Neural progenitor cell (in vitro differentiated cells): ENCODE data around the gene TXNDC11.

Experiments used
- CTCF ChIP-seq: fragments of 200-600 bp; sonication (generic); IDR thresholded peaks from 2 replicates; pipeline ENCODE4 v1.5.1; 2017; ENCODE audit warnings: antibody characterized with exemption, mild to moderate bottlenecking
- EZH2 ChIP-seq: fragments of 200-600 bp; sonication (generic); IDR thresholded peaks from 2 replicates; pipeline ENCODE4 v1.6.1; 2017; ENCODE audit warnings: antibody characterized with exemption, mild to moderate bottlenecking, moderate library complexity
- EZH2phosphoT487 ChIP-seq: fragments of 200-600 bp; sonication (generic); IDR thresholded peaks from 2 replicates; pipeline ENCODE4 v1.6.1; 2017; ENCODE audit warnings: antibody characterized with exemption

GRCh38 chr16:11630768-11631056 is 111.9 kb downstream of the TXNDC11 start:
- TF ChIP-seq EZH2phosphoT487, result no peak
- TF ChIP-seq CTCF, result no peak
- no peak for TF ChIP-seq EZH2
